A549 treated with CORT108297 at 1 μM for 4 hours (cell line): ENCODE results near the gene NF2. TPM values are rescaled to one million over a fixed set of nuclear protein-coding genes. Genes with fewer than 3 reads are reported as not detected.

ENCODE experiments used
- total RNA-seq: library from RNA; stranded (reverse); fragments of 200-300 nt; extraction: Qiagen RNA extraction; gene quantifications from 5 replicates; pipeline ENCODE4 v1.2.3, GENCODE V29; 2022

Gene NF2
- 11.6 to 16.4 TPM (median 12.1 TPM) in 5 replicates for total RNA-seq

DNA sequence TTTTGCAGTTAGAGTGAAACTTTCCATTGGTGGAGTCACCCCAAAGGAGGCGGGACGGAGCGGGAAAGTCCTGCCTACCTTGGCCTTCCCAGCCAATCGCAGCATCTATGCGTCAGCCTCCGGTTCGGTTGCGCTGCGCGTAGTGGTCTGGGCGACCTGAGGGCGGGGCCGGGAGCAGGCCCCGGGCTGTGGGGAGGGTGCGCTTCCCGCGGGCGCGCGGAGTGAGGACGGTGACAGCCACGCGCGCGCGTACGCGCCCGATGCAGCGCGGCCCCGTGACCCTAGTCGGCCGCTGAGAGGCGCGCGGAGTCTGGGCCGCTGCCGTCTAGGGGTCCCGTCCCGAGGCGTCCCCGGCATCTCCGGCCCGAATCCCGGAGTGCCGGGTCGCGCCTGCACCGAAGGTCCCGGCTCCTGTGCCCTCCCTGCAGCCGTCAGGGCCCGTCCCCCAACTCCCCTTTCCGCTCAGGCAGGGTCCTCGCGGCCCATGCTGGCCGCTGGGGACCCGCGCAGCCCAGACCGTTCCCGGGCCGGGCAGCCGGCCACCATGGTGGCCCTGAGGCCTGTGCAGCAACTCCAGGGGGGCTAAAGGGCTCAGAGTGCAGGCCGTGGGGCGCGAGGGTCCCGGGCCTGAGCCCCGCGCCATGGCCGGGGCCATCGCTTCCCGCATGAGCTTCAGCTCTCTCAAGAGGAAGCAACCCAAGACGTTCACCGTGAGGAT, at the start of gene NF2:
NF2 (plus strand) TSS at position 276 of the 718 bp plus-strand sequence; CDS start at position 642, 366 bp downstream.

DNA sequence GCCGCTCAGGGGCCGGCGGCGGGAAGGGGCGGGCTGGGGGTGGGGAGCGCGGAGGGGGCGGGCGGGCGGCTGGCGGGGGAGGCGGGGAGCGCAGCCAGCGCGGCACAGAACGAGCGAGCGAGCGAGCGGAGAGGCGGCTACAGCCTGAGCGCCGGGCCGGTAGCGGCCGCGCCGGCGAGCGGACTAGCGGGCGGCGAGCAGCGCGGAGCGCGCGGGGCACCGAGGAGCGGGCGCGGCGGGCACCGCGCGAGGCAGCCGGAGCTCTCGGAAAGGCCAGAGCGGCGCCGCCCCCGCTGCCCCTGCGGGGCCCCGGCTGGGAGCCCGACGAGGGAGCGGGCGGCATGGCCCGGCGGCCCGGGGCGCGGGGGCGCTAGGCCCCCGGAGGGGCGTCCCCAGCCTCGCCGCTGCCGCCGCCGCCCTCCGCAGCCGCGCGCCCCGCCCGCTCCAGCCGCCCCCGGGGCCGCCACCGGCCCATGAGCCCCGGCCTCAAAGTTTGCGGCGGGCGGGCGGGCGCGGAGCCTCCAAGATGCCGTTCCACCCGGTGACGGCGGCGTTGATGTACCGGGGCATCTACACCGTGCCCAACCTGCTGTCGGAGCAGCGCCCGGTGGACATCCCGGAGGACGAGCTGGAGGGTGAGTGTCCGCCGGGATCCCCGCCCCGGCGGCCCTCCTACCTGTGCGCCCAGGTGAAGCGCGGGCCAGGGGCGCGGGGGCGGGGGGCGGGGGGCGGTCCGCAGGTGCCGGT, 116.6 kb downstream of the NF2 start, which contains the start of gene CABP7:
CABP7 (plus strand) TSS at position 105 of the 747 bp plus-strand sequence; CDS start at position 527, 422 bp downstream.

Other genes starting within 250 kb of the NF2 start
- 23.8 to 28.3 TPM (median 27.2 TPM) in 5 replicates for gene AP1B1, start 215.1 kb upstream of the NF2 start, total RNA-seq
- not detected in 5 replicates for gene RFPL1, start 165.1 kb upstream of the NF2 start, total RNA-seq
- 0.03 to 0.10 TPM (median 0.08 TPM) in 5 replicates for gene NEFH, start 123.4 kb upstream of the NF2 start, total RNA-seq
- 26.8 to 31.9 TPM (median 29.1 TPM) in 5 replicates for gene THOC5, start 49.9 kb upstream of the NF2 start, total RNA-seq
- 57.8 to 66.2 TPM (median 63.1 TPM) in 5 replicates for gene NIPSNAP1, start 22.5 kb upstream of the NF2 start, total RNA-seq
- 0.09 to 0.21 TPM (median 0.16 TPM) in 5 replicates for gene CABP7, start 116.4 kb downstream of the NF2 start, total RNA-seq
- gene ZMAT5, start 163.4 kb downstream of the NF2 start, total RNA-seq, result 13.1 to 22.5 TPM (median 19.9 TPM) in 5 replicates
- gene UQCR10, start 163.7 kb downstream of the NF2 start, total RNA-seq, result 113 to 130 TPM (median 121 TPM) in 5 replicates
- gene ASCC2, start 234.6 kb downstream of the NF2 start, total RNA-seq, result 22.6 to 30.0 TPM (median 28.3 TPM) in 5 replicates